GM12878 (cell line): Measurements from ENCODE around the gene TNP2.

ENCODE experiments used
- CTCF ChIP-seq, 3 experiments: IDR thresholded peaks in 2 of 3; conservative IDR thresholded peaks in 1 of 3; 2 replicates each; pipeline ENCODE4 v1.5.1; 2011; ENCODE audit warnings: low read depth in 3 of 3, low read length in 3 of 3, mild to moderate bottlenecking in 3 of 3, control low read depth in 2 of 3, moderate library complexity in 2 of 3, inconsistent platforms in 1 of 3, mixed read lengths in 1 of 3; ENCODE audit not compliant: control insufficient read depth in 2 of 3, insufficient read depth in 1 of 3; ENCODE audit errors: extremely low read depth in 1 of 3
- TAF1 ChIP-seq: IDR thresholded peaks from 2 replicates; pipeline ENCODE4 v1.6.1; 2011; ENCODE audit warnings: mild to moderate bottlenecking, low read depth, low read length, borderline replicate concordance

DNA sequence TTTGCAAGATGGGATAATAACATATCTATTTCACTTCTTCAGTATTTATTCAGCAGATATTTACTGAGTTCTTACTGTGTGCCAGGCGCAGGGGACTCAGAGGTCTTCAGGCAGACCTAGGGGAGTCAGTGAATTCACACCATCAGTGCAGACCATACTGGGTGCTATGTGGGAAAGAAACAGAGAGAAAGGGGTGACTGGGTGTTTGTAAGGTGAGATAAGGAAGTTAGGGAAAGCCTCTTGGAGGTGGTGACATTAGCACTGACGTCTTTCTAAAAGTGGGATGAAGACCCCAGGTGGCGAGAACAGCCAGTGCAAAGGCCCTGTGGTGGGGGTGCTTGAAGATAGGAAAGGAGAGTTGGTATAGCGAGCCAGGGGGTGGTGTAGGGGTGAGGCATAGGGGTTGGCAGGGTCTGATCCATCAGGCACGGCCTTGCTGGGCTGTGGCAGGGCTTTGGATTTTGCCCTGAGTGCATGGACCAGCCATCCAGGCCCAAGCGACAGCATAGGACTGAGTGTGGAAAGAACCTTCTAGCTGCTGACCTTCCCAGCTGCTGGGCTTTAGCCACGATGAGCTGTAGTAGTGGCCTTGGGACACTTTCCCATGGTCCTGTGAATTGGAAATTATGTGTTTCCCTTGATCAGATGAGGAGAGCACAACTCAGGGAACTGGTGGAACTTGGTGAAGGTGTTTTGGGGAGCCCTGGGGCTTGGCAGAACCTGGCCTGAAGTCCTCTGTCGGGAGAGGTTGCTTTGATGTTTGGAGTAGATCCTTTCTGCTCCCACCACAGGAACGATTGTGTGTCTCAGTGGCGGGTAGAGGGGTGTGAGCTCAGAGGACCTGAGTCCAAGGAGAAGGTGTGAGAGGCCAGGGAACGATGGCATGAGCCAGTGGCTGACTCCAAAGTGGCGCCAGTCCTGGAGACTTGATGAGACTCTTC is 9.2 kb downstream of the TNP2 start:
- TF ChIP-seq TAF1 (no peak), CTCF (IDR thresholded peaks at IDR 0.05 in 2 of 3, conservative IDR thresholded peaks at IDR 0.05 in 1 of 3; ENCODE audit: control insufficient read depth in 2 of 3, extremely low read depth in 1 of 3, insufficient read depth in 1 of 3, low read depth in 3 of 3, low read length in 3 of 3) (no peak)
